Smooth muscle cell (in vitro differentiated cells): Measurements from ENCODE around the gene SPATA31E1. TPM values are rescaled to one million over a fixed set of nuclear protein-coding genes. Genes with fewer than 3 reads are reported as not detected.

Experiments
- DNase-seq: peaks from one replicate; lab custom pipeline; 2025; ENCODE audit not compliant: unreplicated experiment; lab: John Stamatoyannopoulos, UW
- H2AFZ ChIP-seq: fragments of 200-600 bp; sonication (generic); 2 replicates; pipeline ENCODE4 v1.6.0; 2016; ENCODE audit warnings: antibody characterized with exemption, low read depth, mild to moderate bottlenecking
- H3F3A ChIP-seq: fragments of 200-600 bp; sonication (generic); 2 replicates; pipeline ENCODE4 v1.6.0; 2017; ENCODE audit warnings: antibody characterized with exemption, low read depth
- H3K27ac ChIP-seq: fragments of 200-600 bp; sonication (generic); 2 replicates; pipeline ENCODE4 v1.5.1; 2016; ENCODE audit warnings: low read depth, mild to moderate bottlenecking
- H3K27me3 ChIP-seq: fragments of 200-600 bp; sonication (generic); 2 replicates; pipeline ENCODE4 v1.6.1; 2016; ENCODE audit warnings: low read depth, mild to moderate bottlenecking
- H3K36me3 ChIP-seq: fragments of 200-600 bp; sonication (generic); 2 replicates; pipeline ENCODE4 v1.5.1; 2016; ENCODE audit warnings: low read depth
- H3K4me1 ChIP-seq: fragments of 200-600 bp; sonication (generic); 2 replicates; pipeline ENCODE4 v1.5.1; 2016; ENCODE audit warnings: low read depth
- H3K4me2 ChIP-seq: fragments of 200-600 bp; sonication (generic); 2 replicates; pipeline ENCODE4 v1.6.0; 2016; ENCODE audit warnings: mild to moderate bottlenecking
- H3K4me3 ChIP-seq: fragments of 200-600 bp; sonication (generic); 2 replicates; pipeline ENCODE4 v1.5.1; 2016; ENCODE audit warnings: mild to moderate bottlenecking
- H3K79me2 ChIP-seq: fragments of 200-600 bp; sonication (generic); 2 replicates; pipeline ENCODE4 v1.6.0; 2016; ENCODE audit warnings: low read depth, mild to moderate bottlenecking
- H3K9ac ChIP-seq: fragments of 200-600 bp; sonication (generic); 2 replicates; pipeline ENCODE4 v1.6.0; 2016; ENCODE audit warnings: low read depth
- H3K9me3 ChIP-seq: fragments of 200-600 bp; sonication (generic); replicated peaks from 2 replicates; pipeline ENCODE4 v1.5.1; 2016; ENCODE audit warnings: low read depth
- H4K20me1 ChIP-seq: fragments of 200-600 bp; sonication (generic); 2 replicates; pipeline ENCODE4 v1.6.0; 2016; ENCODE audit warnings: low read depth
- CTCF ChIP-seq: fragments of 200-600 bp; sonication (generic); IDR thresholded peaks from 2 replicates; pipeline ENCODE4 v1.5.1; 2017; ENCODE audit warnings: borderline replicate concordance, mild to moderate bottlenecking, antibody characterized with exemption; ENCODE audit not compliant: insufficient read depth, poor library complexity, severe bottlenecking
- WGBS: methylation state at CpG from one replicate; pipeline ENCODE4 v1.1.7; 2016; ENCODE audit warnings: low lambda C conversion rate; 5-methylcytosine and 5-hydroxymethylcytosine counted together
- polyA plus RNA-seq: library from polyadenylated mRNA; unstranded; fragments of >200 nt; fragmentation: Nextera tagmentation; extraction: Ambion mirVana; gene quantifications from 2 replicates; pipeline ENCODE4 v1.2.1, GENCODE V29; 2016
- total RNA-seq: library from RNA; depleted of rRNA; stranded (reverse); fragments of >200 nt; gene quantifications from 2 replicates; pipeline ENCODE4 v1.2.3, GENCODE V29; 2014

The SPATA31E1 gene
- total and polyA plus RNA-seq, 2 experiments from 2014 or later = not detected

GRCh38 chr9:87868635-87869034 is 14.0 kb upstream of the SPATA31E1 start:
- H3K4me1 ChIP-seq = no peaks in the 10 kb centered on the region
- no peak overlapping the region for H2AFZ ChIP-seq
- no peak for TF ChIP-seq CTCF
- no peaks in the 10 kb centered on the region for H3K27me3 ChIP-seq
- no peaks in the 10 kb centered on the region for H3F3A ChIP-seq
- 80% methylated on average over 3 of the region's 3 CpGs for WGBS
- H3K79me2 ChIP-seq = no peaks in the 10 kb centered on the region
- no peaks in the 10 kb centered on the region for H4K20me1 ChIP-seq
- H3K4me3 ChIP-seq = no peak overlapping the region
- no peaks in the 10 kb centered on the region for H3K36me3 ChIP-seq
- H3K4me2 ChIP-seq = no peak overlapping the region
- H3K9me3 ChIP-seq = no peaks in the 10 kb centered on the region
- no peak for DNase-seq
- no peak overlapping the region for H3K27ac ChIP-seq
- no peak overlapping the region for H3K9ac ChIP-seq

- Histone ChIP-seq H3F3A (no peaks in the 10 kb centered on the region), H3K9me3 (no peaks in the 10 kb centered on the region), H3K36me3 (no peaks in the 10 kb centered on the region), H3K4me3 (no peak overlapping the region), H3K27ac (no peak overlapping the region), H4K20me1 (no peaks in the 10 kb centered on the region), H3K79me2 (no peaks in the 10 kb centered on the region), H2AFZ (no peak overlapping the region), H3K9ac (no peak overlapping the region), H3K4me2 (no peak overlapping the region), H3K27me3 (no peaks in the 10 kb centered on the region), H3K4me1 (peaks cover 4% of the 10 kb centered on the region)
- TF ChIP-seq CTCF = no peak
- DNase-seq = no peak
- WGBS = 95% methylated on average over 11 of the region's 11 CpGs
These were observed 13.6 kb upstream of the SPATA31E1 start for GRCh38 chr9:87869082-87869481.

- H3K79me2 ChIP-seq = no peaks in the 10 kb centered on the region
- no peak overlapping the region for H3K4me3 ChIP-seq
- H3K36me3 ChIP-seq = no peaks in the 10 kb centered on the region
- no peaks in the 10 kb centered on the region for H3K9me3 ChIP-seq
- 92% methylated on average over 7 of the region's 7 CpGs for WGBS
- no peaks in the 10 kb centered on the region for H4K20me1 ChIP-seq
- no peak for TF ChIP-seq CTCF
- no peak overlapping the region for H2AFZ ChIP-seq
- H3K27ac ChIP-seq = no peak overlapping the region
- H3K4me1 ChIP-seq = peaks cover 9% of the 10 kb centered on the region
- no peak overlapping the region for H3K4me2 ChIP-seq
- no peaks in the 10 kb centered on the region for H3K27me3 ChIP-seq
- no peaks in the 10 kb centered on the region for H3F3A ChIP-seq
- DNase-seq = no peak
- no peak overlapping the region for H3K9ac ChIP-seq
These were observed 11.1 kb upstream of the SPATA31E1 start for GRCh38 chr9:87871425-87872078.

GRCh38 chr9:87872079-87872624 is 10.5 kb upstream of the SPATA31E1 start:
- Histone ChIP-seq H3K79me2 (no peaks in the 10 kb centered on the region), H3K9me3 (no peaks in the 10 kb centered on the region), H3K9ac (no peak overlapping the region), H4K20me1 (no peaks in the 10 kb centered on the region), H3K4me2 (no peak overlapping the region), H3K27me3 (no peaks in the 10 kb centered on the region), H3K27ac (no peak overlapping the region), H3K4me3 (no peak overlapping the region), H3K36me3 (no peaks in the 10 kb centered on the region), H3K4me1 (peaks cover 9% of the 10 kb centered on the region), H3F3A (no peaks in the 10 kb centered on the region), H2AFZ (no peak overlapping the region)
- no peak for DNase-seq
- 46% methylated on average over 7 of the region's 8 CpGs for WGBS
- TF ChIP-seq CTCF = no peak
